Osteocyte (in vitro differentiated cells): ENCODE measurements around the gene CENPP. TPM values are rescaled to one million over a fixed set of nuclear protein-coding genes. Genes with fewer than 3 reads are reported as not detected.
A peak's percentile ranks its signal among the peaks of the same experiment; 100 is the strongest.

Experiments
- DNase-seq: peaks from one replicate; pipeline ENCODE4 v3.0.0; 2021; ENCODE audit warnings: mixed read lengths; ENCODE audit not compliant: unreplicated experiment; ENCODE audit errors: extremely low spot score
- H3K27ac Mint-ChIP-seq: one replicate; pipeline ENCODE4 v1.8.0; 2021; ENCODE audit warnings: mild to moderate bottlenecking, mixed read lengths; ENCODE audit not compliant: unreplicated experiment
- H3K27me3 Mint-ChIP-seq: one replicate; pipeline ENCODE4 v1.8.0; 2021; ENCODE audit warnings: mixed read lengths; ENCODE audit not compliant: unreplicated experiment
- H3K36me3 Mint-ChIP-seq: one replicate; pipeline ENCODE4 v1.8.0; 2021; ENCODE audit warnings: mixed read lengths; ENCODE audit not compliant: unreplicated experiment
- H3K4me1 Mint-ChIP-seq: one replicate; pipeline ENCODE4 v1.8.0; 2021; ENCODE audit warnings: mixed read lengths; ENCODE audit not compliant: unreplicated experiment
- H3K4me3 Mint-ChIP-seq: one replicate; pipeline ENCODE4 v1.8.0; 2021; ENCODE audit warnings: mild to moderate bottlenecking, moderate library complexity, mixed read lengths; ENCODE audit not compliant: unreplicated experiment
- H3K9me3 Mint-ChIP-seq: one replicate; pipeline ENCODE4 v1.8.0; 2021; ENCODE audit warnings: mixed read lengths; ENCODE audit not compliant: unreplicated experiment
- total RNA-seq: library from RNA; stranded (reverse); gene quantifications from 2 replicates; pipeline ENCODE4 v1.2.1, GENCODE V29; 2021
- TF ChIP-seq, protein P1 (sequence below): fragments of 200-600 bp; sonication (generic); IDR thresholded peaks from 2 replicates; pipeline ENCODE4 v1.5.0; 2021; ENCODE audit warnings: antibody characterized with exemption, mild to moderate bottlenecking, moderate library complexity

Gene CENPP
- total RNA-seq, 1 donor from 2014 or later, result 11.6 TPM

DNA sequence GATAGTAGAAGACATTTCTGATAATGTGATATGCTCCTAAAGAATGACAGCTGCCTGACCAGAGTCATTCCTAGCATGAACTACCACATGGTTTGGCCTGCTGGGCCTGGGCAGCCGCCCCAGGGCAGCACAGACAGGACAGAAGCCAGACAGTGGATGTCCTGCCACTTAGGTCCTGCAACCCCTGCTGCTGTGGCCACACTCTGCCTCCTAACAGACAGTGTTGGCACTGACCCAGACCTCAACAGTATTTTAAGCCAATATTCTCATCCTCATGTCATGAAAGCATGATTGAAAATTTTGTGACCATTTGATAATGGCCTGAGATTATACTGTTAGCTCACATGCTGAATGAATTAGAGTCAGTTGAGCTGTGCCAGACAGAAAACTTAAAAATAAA is 15.8 kb downstream of the CENPP start:
- H3K9me3 Mint-ChIP-seq, result peaks cover 8% of the 10 kb centered on the region
- TF ChIP-seq, protein P1, sequence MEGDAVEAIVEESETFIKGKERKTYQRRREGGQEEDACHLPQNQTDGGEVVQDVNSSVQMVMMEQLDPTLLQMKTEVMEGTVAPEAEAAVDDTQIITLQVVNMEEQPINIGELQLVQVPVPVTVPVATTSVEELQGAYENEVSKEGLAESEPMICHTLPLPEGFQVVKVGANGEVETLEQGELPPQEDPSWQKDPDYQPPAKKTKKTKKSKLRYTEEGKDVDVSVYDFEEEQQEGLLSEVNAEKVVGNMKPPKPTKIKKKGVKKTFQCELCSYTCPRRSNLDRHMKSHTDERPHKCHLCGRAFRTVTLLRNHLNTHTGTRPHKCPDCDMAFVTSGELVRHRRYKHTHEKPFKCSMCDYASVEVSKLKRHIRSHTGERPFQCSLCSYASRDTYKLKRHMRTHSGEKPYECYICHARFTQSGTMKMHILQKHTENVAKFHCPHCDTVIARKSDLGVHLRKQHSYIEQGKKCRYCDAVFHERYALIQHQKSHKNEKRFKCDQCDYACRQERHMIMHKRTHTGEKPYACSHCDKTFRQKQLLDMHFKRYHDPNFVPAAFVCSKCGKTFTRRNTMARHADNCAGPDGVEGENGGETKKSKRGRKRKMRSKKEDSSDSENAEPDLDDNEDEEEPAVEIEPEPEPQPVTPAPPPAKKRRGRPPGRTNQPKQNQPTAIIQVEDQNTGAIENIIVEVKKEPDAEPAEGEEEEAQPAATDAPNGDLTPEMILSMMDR, result no peak
- peaks cover 29% of the 10 kb centered on the region for H3K36me3 Mint-ChIP-seq
- H3K27ac Mint-ChIP-seq, result peak overlapping the region; percentile 84
- H3K4me1 Mint-ChIP-seq, result peaks cover 32% of the 10 kb centered on the region
- H3K4me3 Mint-ChIP-seq, result no peak overlapping the region
- no peaks in the 10 kb centered on the region for H3K27me3 Mint-ChIP-seq
- no peak for DNase-seq

- Mint-ChIP-seq H3K36me3 (peaks cover 37% of the 10 kb centered on the region), H3K27me3 (no peaks in the 10 kb centered on the region), H3K4me1 (peaks cover 44% of the 10 kb centered on the region), H3K27ac (peak overlapping the region; percentile 84), H3K9me3 (peaks cover 10% of the 10 kb centered on the region), H3K4me3 (no peak overlapping the region)
- TF ChIP-seq, protein P1, result peak; percentile 56
- DNase-seq, result no peak
Measured at GRCh38 chr9:92342825-92343488, 17.2 kb downstream of the CENPP start.

- TF ChIP-seq, protein P1, result no peak
- Mint-ChIP-seq H3K36me3 (peaks cover 30% of the 10 kb centered on the region), H3K4me1 (peaks cover 63% of the 10 kb centered on the region), H3K9me3 (peaks cover 10% of the 10 kb centered on the region), H3K27ac (no peak overlapping the region), H3K4me3 (no peak overlapping the region), H3K27me3 (no peaks in the 10 kb centered on the region)
- no peak for DNase-seq
Measured at GRCh38 chr9:92345582-92345981, 19.8 kb downstream of the CENPP start.

- no peak overlapping the region for H3K4me3 Mint-ChIP-seq
- DNase-seq, result no peak
- peak overlapping the region; percentile 91 for H3K27ac Mint-ChIP-seq
- H3K9me3 Mint-ChIP-seq, result peaks cover 21% of the 10 kb centered on the region
- no peaks in the 10 kb centered on the region for H3K27me3 Mint-ChIP-seq
- peaks cover 35% of the 10 kb centered on the region for H3K36me3 Mint-ChIP-seq
- peaks cover 52% of the 10 kb centered on the region for H3K4me1 Mint-ChIP-seq
- TF ChIP-seq, protein P1, result no peak
Measured at GRCh38 chr9:92349771-92350739, 24.3 kb downstream of the CENPP start.

DNA sequence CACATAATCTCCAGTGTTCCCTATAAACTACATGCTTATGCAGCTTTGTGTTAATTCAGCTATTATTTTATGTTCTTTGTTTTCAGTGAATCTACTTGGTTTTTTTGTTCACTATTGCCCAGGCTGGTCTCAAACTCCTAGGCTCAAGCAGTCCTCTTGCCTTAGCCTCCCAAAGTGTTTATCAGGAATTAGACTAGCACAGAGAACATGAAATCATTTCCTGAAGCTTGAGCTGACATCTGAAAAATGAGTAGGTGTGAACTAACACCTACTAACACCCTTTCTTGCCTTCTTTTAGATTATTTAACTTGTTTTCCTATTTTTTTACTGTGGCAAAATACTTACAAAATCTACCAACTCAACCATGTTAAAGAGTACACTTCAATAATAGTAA is 25.0 kb downstream of the CENPP start:
- H3K27ac Mint-ChIP-seq, result peak overlapping the region; percentile 91
- TF ChIP-seq, protein P1, result no peak
- H3K27me3 Mint-ChIP-seq, result no peaks in the 10 kb centered on the region
- peaks cover 33% of the 10 kb centered on the region for H3K36me3 Mint-ChIP-seq
- no peak for DNase-seq
- H3K4me1 Mint-ChIP-seq, result peaks cover 59% of the 10 kb centered on the region
- peaks cover 21% of the 10 kb centered on the region for H3K9me3 Mint-ChIP-seq
- no peak overlapping the region for H3K4me3 Mint-ChIP-seq
